IPS-15b (cell line): ENCODE results near the gene RAD17.
"Not testable (repeated sequence)": the region's sequence is repeated elsewhere in the genome, so short reads cannot be mapped to it uniquely, and the experiment has no call there.

Experiments used
- H3K27me3 ChIP-seq: one replicate; pipeline ENCODE4 v1.6.1; 2013; ENCODE audit warnings: low read length; ENCODE audit not compliant: control insufficient read depth, insufficient read depth
- H3K36me3 ChIP-seq: one replicate; pipeline ENCODE4 v1.6.1; 2013; ENCODE audit warnings: low read length; ENCODE audit not compliant: control insufficient read depth, insufficient read depth
- H3K4me1 ChIP-seq: one replicate; pipeline ENCODE4 v1.6.1; 2013; ENCODE audit warnings: mild to moderate bottlenecking, low read length; ENCODE audit not compliant: control insufficient read depth, insufficient read depth
- H3K4me3 ChIP-seq: one replicate; pipeline ENCODE4 v1.5.1; 2013; ENCODE audit warnings: low read depth, low read length
- H3K9ac ChIP-seq: one replicate; pipeline ENCODE4 v1.6.1; 2013; ENCODE audit warnings: low read depth, mild to moderate bottlenecking, low read length
- H3K9me3 ChIP-seq: one replicate; pipeline ENCODE4 v1.6.1; 2013; ENCODE audit warnings: mild to moderate bottlenecking, low read length; ENCODE audit not compliant: control insufficient read depth, insufficient read depth

Gene RAD17

GRCh38 chr5:69450527-69450926 lies 80.9 kb downstream of the RAD17 start:
- H3K4me1 ChIP-seq, H3K27me3 ChIP-seq, H3K9ac ChIP-seq, H3K4me3 ChIP-seq, H3K36me3 ChIP-seq, H3K9me3 ChIP-seq: not testable (repeated sequence)

- H3K4me3 ChIP-seq, result no peak overlapping the region
- no peaks in the 10 kb centered on the region for H3K9me3 ChIP-seq
- no peaks in the 10 kb centered on the region for H3K36me3 ChIP-seq
- no peaks in the 10 kb centered on the region for H3K27me3 ChIP-seq
- H3K9ac ChIP-seq, result no peak overlapping the region
- peaks cover 6% of the 10 kb centered on the region for H3K4me1 ChIP-seq
Measured at GRCh38 chr5:69451941-69452647, 82.5 kb downstream of the RAD17 start.

GRCh38 chr5:69453487-69453886 lies 83.9 kb downstream of the RAD17 start:
- not testable (repeated sequence) for H3K4me1 ChIP-seq, H3K36me3 ChIP-seq, H3K9me3 ChIP-seq, H3K27me3 ChIP-seq, H3K9ac ChIP-seq, H3K4me3 ChIP-seq

GRCh38 chr5:69454460-69455249 lies 85.0 kb downstream of the RAD17 start:
- Histone ChIP-seq H3K27me3 (no peaks in the 10 kb centered on the region), H3K9ac (no peak overlapping the region), H3K4me3 (no peak overlapping the region), H3K9me3 (no peaks in the 10 kb centered on the region), H3K36me3 (no peaks in the 10 kb centered on the region), H3K4me1 (peaks cover 6% of the 10 kb centered on the region)

- H3K9ac ChIP-seq, H3K4me3 ChIP-seq, H3K4me1 ChIP-seq, H3K9me3 ChIP-seq, H3K36me3 ChIP-seq, H3K27me3 ChIP-seq: not testable (repeated sequence)
Measured at GRCh38 chr5:69455428-69455988, 85.9 kb downstream of the RAD17 start.

- no peaks in the 10 kb centered on the region for H3K9me3 ChIP-seq
- H3K36me3 ChIP-seq, result no peaks in the 10 kb centered on the region
- H3K9ac ChIP-seq, result no peak overlapping the region
- no peaks in the 10 kb centered on the region for H3K4me1 ChIP-seq
- no peaks in the 10 kb centered on the region for H3K27me3 ChIP-seq
- no peak overlapping the region for H3K4me3 ChIP-seq
Measured at GRCh38 chr5:69462170-69462569, 92.6 kb downstream of the RAD17 start.
